ENCODE results near the gene HAND2. TPM values are rescaled to one million over a fixed set of nuclear protein-coding genes. Genes with fewer than 3 reads are reported as not detected.

HAND2 gene
- total RNA-seq, 1 donor from 2014 or later, result 8.6 TPM

- DNase-seq (ENCODE audit: low read depth, low spot score), result no peak
Observed at GRCh38 chr4:173521467-173522159, 8.4 kb downstream of the HAND2 start.

- DNase-seq (ENCODE audit: low read depth, low spot score), result no peak
Observed at GRCh38 chr4:173520921-173521466, 9.0 kb downstream of the HAND2 start.

- DNase-seq (ENCODE audit: low read depth, low spot score), result no peak
Observed at GRCh38 chr4:173519111-173520101, 10.6 kb downstream of the HAND2 start.

DNA sequence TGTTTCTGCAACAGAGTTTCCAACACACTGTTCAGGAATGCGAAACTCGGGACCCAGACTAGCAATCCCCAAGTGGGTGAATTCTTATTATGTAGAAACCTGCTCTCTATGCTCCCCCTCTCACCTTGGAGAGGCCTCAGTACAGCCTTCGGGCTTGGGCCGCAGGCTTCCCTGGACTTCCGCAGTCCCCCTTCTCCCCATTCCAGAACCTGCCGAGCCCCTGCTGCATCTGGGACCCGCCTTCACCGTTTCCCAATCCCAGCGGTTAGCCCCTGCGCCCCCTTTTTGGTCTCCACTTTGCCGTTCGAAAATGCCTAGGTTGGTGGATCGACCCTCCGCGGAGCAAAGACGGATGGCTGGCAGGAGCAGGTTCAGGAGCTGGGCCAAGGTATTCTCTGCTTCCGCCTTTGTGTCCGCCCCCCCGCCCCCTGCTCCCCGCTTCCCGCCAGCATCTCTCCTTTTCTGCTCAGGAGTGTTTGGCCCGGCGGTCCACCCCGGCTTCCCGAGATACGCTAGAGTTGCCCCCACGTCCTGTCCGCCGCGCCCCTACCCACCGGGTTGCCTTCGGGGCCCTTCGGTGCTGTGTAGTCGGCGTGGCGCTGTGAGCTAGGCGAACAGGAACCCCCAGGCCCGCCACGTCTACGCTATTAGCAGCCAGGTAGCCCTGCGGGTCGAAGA lies 11.5 kb downstream of the HAND2 start:
- no peak for DNase-seq (ENCODE audit: low read depth, low spot score)

- no peak for DNase-seq (ENCODE audit: low read depth, low spot score)
Observed at GRCh38 chr4:173517781-173518424, 12.1 kb downstream of the HAND2 start.

DNA sequence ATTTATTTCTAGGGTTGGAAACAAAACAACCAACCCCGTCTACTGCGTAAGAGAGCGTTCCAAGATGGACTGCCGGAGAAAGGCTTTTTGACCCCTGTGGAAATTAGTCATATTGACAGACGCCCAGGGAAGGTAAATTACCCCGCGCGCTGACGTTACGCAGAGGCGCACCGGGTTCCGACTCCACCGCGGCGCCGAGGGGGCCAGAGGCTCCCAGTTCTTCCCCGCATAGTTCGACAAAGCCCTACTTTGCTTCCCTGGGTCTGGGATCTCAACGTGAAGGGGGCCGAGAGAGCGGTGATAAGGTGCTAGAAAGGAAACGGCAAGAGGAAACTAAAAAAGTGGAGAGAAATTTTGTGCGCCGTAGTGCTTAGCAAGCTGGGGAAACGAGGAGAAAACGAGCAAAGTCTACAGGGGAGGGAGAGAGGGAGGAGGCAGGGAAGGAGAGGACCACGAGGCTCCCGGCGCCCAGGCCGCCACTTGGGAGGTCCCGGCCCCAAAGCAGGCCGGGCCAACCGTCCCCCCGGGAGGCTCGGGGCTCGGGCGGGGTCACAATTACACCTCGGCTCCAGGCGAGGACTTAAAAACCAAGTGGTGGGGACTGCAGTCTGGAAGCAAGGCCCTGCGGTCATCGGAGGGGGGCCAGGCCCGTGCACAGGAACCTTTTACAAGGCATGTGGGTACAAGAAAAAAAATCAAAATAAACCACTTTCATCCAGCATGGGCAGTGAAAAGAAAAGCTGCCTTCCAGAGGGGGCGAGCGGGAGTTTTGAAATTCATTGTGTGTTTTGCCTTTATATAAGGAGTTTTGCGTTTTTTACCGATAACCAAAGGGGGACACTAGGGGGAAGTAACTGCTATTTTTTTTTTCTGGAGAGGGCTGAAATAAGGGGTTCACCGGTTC lies 13.2 kb downstream of the HAND2 start:
- no peak for DNase-seq (ENCODE audit: low read depth, low spot score)

GRCh38 chr4:173515458-173515857 lies 14.6 kb downstream of the HAND2 start:
- no peak for DNase-seq (ENCODE audit: low read depth, low spot score)

DNA sequence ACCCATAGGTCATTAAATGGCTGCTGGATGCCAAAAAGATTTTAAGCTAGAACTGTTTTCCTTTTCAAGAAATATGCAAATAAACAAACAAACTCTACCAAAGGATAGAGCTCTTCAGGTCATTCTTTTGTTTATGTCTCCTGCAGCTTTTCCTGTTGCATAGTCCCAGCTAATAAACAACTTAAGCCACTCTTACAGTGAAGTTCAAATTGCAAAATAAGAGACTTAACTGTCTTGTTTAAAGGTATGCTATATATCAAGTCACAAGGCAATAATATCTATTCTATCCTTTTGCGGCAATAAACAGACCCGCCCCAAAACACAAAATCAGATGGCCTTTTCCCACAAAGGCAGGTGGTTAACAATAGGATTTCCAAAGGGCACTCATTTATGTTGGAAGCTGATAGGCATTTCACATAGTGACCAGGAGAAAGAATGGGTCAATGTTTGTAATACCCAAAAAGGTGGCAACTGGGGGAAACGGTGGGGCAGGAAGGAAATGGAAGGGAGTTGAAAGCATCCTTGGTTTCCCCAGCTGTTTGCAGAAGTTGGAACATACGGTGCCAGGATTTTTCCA lies 15.3 kb downstream of the HAND2 start:
- no peak for DNase-seq (ENCODE audit: low read depth, low spot score)

DNA sequence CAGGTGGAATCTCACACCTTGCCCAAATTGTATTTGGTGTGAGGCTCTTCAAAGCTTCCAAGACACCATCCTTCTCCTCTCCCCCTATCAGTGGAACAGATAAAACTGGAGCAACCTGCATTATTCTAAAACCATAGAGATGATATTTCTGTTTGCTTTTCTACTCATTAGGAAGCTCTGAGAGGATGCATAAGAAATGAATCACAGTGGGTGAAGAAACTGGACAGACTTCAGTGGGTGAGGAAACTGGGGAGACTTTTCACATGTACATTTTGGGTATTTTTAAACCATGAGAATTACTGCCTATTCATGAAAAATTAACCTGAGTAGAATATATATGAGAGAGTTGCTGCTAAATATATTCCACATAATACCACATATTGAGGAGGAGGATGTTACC lies 16.4 kb downstream of the HAND2 start:
- DNase-seq (ENCODE audit: low read depth, low spot score), result no peak

- no peak for DNase-seq (ENCODE audit: low read depth, low spot score)
Observed at GRCh38 chr4:173511787-173512361, 18.2 kb downstream of the HAND2 start.

GRCh38 chr4:173509036-173510001 lies 20.7 kb downstream of the HAND2 start:
- no peak for DNase-seq (ENCODE audit: low read depth, low spot score)

- DNase-seq (ENCODE audit: low read depth, low spot score), result no peak
Observed at GRCh38 chr4:173508386-173509035, 21.5 kb downstream of the HAND2 start.

DNA sequence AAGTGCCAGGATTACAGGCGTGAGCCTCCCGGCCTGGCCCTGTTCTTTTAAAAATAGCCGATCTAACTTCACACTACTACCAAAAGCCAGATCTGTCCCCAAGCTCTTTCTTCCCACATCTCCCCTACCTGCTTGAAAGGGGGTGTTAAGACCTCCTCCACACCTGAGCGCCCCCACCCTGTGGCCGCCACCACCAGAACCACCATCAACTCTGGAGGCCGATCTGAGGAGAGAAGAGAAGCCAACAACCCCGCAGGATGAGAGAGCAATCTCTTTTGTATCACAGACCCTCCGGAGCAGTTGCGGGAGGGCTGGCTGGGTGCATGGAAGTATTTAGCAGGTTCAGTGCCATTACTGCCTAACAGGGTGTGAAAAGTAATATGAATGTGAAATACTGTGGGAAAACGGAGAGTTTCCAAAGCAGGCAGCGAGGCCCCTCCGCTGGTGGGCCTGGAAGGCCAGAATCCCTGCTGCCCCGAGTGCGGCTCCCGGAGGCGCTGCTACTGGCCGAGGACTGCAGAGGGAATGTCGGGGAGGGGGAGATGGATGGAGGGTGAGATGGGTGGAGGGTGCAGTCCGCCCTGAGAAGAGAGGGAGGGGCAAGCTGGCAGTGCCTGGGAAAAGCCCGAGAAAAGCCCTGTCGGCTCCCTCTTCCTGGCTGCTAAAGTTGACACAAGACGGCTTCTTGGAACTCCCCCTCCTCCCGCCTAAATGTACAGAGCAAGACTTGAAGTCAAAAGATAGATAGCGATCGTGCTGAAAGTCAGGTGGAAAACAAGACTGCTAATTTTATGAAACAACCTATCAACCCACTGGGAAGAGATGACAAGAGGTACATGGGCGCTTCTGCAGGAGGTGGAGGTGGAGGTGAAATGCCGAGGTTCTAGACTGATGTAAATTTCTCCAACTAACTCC lies 22.3 kb downstream of the HAND2 start:
- no peak for DNase-seq (ENCODE audit: low read depth, low spot score)

GRCh38 chr4:173506597-173507211 lies 23.3 kb downstream of the HAND2 start:
- no peak for DNase-seq (ENCODE audit: low read depth, low spot score)

DNA sequence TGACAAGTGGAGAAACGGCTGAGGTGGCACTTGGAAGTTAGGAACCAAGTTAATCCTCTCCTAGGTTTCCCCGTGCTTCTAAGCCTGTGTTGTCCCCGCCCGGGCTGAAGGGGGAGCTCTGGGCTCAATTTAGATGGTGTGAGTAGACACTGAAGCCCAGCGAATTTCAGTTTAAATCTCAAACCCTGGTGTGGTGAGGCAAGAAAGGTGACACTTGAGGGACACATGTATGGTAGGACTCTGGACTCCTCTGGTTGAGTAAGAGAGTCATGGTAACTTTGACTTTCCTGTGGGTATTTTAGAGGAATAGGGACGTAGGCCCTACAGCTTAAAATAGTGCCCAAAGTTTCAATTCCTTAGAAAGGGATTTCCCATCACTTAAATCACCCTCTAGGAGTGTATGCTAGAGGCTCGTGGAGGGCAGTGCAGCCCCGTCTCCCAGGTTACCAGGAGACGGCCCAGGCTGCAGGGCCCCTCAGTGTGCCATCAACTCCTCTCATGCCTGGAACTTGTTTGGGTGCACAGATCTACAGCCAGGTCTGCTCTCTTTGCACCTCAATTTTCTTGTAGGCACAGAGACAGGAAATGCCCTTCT lies 24.0 kb downstream of the HAND2 start:
- no peak for DNase-seq (ENCODE audit: low read depth, low spot score)

DNA sequence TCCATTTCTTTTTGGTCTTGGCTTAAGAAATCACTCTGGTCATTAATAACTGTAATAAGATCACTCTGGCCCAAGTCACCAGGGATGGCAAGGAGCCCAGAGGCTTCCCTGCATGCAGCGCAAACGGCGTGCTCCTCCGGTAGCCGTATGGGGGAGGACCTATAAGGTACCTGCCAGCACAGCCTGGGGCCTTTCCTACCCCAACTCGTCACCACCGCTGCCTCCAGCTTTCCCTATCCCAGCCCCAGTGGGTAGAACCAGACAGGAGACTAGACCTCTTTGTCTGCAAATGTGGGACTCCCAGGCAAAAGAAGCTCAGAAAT lies 25.9 kb downstream of the HAND2 start:
- DNase-seq (ENCODE audit: low read depth, low spot score), result no peak

Measured in pulmonary artery endothelial cell (primary cell).